Heart right ventricle (tissue), 16 donors: ENCODE measurements around the gene PPA2. TPM values are rescaled to one million over a fixed set of nuclear protein-coding genes. Genes with fewer than 3 reads are reported as not detected.

Experiments
- ATAC-seq, 8 donors: fragments of 200-7000 bp; cut with Tn5 transposase; one replicate each; pipeline ENCODE4 v1.9.1; 2020; ENCODE audit warnings: mild to moderate bottlenecking in 8 of 8, moderate library complexity in 8 of 8, moderate number of reproducible peaks in 1 of 8
- DNase-seq, 2 donors: peaks; one replicate each; pipeline ENCODE4 v3.0.0-alpha.2; 2020
- H3K27ac ChIP-seq, 10 donors: fragments of 200-600 bp; sonication (generic) in 2 of 10; one replicate each; pipeline versions ENCODE4 v1.5.0 to v1.8.0; 2020 to 2022; ENCODE audit warnings: mild to moderate bottlenecking in 3 of 10
- H3K27me3 ChIP-seq, 7 donors: fragments of 200-600 bp; one replicate each; pipeline ENCODE4 v1.8.0; 2021 to 2022; ENCODE audit warnings: mild to moderate bottlenecking in 2 of 7
- H3K36me3 ChIP-seq, 9 donors: fragments of 200-600 bp; sonication (generic) in 1 of 9; one replicate each; pipeline versions ENCODE4 v1.5.0 to v1.8.0; 2020 to 2022; ENCODE audit warnings: mild to moderate bottlenecking in 2 of 9
- H3K4me1 ChIP-seq, 9 donors: fragments of 200-600 bp; sonication (generic) in 1 of 9; one replicate each; pipeline versions ENCODE4 v1.5.0 to v1.8.0; 2020 to 2022; ENCODE audit warnings: mild to moderate bottlenecking in 4 of 9
- H3K4me3 ChIP-seq, 10 donors: fragments of 200-600 bp; sonication (generic) in 2 of 10; one replicate each; pipeline versions ENCODE4 v1.5.0 to v1.8.0; 2020 to 2022; ENCODE audit warnings: mild to moderate bottlenecking in 7 of 10, moderate library complexity in 2 of 10
- H3K9me3 ChIP-seq, 11 donors: fragments of 200-600 bp in 10 of 11; sonication (generic) in 2 of 11; one replicate each; pipeline versions ENCODE4 v1.5.0 to v1.8.0; 2013 to 2022; ENCODE audit warnings: mild to moderate bottlenecking in 2 of 11, control low read depth in 1 of 11, moderate library complexity in 1 of 11
- WGBS, 2 donors: extraction: QIAGEN DNeasy Blood & Tissue Kit; methylation state at CpG; one replicate each; pipeline ENCODE4 v1.1.7; 2013; ENCODE audit warnings: inconsistent platforms in 1 of 2; 5-methylcytosine and 5-hydroxymethylcytosine counted together
- intact Hi-C, 10 donors: fragments of 100-400 bp; cut with DNase I; formaldehyde crosslinking; loops; one replicate each; pipeline versions ENCODE4 v1.11.1 to v1.14.2; 2022
- polyA plus RNA-seq, 2 donors: library from polyadenylated mRNA; stranded (reverse); fragments of 200-250 nt; gene quantifications; one replicate each; pipeline ENCODE4 v1.2.3, GENCODE V29; 2013
- total RNA-seq, 10 donors: library from RNA; stranded (reverse); fragmentation: NEBNext Ultra II Directional in 3 of 10; extraction: Animal tissue kit (Norgen Biotek cat#: 25700) in 3 of 10; gene quantifications; one replicate each; pipeline versions ENCODE4 v1.2.1 to v1.2.4, GENCODE V29; 2021 to 2023
- TF ChIP-seq, protein P1 (sequence below), 9 donors: fragments of 200-600 bp; sonication (generic) in 2 of 9; IDR thresholded peaks; one replicate each; pipeline versions ENCODE4 v1.5.0 to v1.8.0; 2021 to 2022; ENCODE audit warnings: antibody characterized with exemption in 9 of 9, mild to moderate bottlenecking in 5 of 9, moderate library complexity in 1 of 9
- donor health status: Arrhythmogenic right ventricular cardiomyopathy.
- donor health status: ischemic (EF 13 %, LVEDD 7.1; RV severe dilation, severe dysfunction).
- donor health status: healthy with polysubstance abuse.
- donor health status: DM: no; HTN: yes; CAD: no.
- donor health status: DM: no; HTN: no; CAD: no.
- donor health status: ischemic (EF 25% LVEDD 6.9; RV normal size, moderate dysfunction).
- donor health status: ischemic (EF 25% LVEDD 5.7; RV mildly dilated, moderate dysfunction).
- donor health status: healthy.
- donor health status: DM: yes; HTN: yes; CAD: no.
- donor health status: Ischemic cardiomyopathy.
- donor health status: ischemic (EF 35%, LVEDD 5.7; RV mildly dilated, moderate dysfunction).
- donor health status: nonischemic (EF 11% LVEDD 7.7; RV severe dilation, severe dysfunction).
- donor health status: DM: yes; HTN: yes; CAD: no.
- donor health status: PGD.
- donor health status: ischemic (EF 29% LVEDD 5.4; RV normal size, mild dysfunction).
- donor health status: nonischemic (EF 23%, LVEDD 6.1; RV moderate dilation, normal function).

Gene PPA2
- total and polyA plus RNA-seq, 12 donors, result 55.2 to 105 (median 91.6) TPM

DNA sequence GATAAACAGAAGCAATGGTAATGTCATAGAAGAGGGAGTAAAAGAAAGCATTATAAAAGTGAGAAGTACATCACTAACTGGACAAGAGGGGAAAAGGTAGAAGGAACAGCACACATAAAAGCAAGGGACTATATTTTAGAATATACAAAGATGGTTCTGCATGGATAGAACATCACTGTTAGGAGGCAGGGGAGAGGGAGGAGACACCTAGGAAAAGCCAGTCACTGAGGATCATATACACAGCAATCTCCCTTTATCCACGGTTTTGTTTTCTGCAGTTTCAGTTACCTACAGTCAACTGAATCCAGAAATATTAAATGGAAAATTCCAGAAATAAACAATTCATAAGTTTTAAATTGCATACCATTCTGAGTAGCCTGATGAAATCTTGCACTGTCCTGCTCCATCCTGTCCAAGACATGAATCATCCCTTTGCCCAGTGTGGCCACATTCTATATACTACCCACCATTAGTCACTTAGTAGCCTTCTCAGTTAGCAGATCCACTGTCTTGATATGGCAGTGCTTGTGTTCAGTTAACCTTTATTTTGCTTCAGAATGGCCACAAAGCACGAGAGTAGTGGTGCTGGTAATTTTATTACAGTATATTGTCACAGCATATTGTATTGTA is 74.2 kb downstream of the PPA2 start:
- Histone ChIP-seq H3K27ac (no peak overlapping the region), H3K4me1 (no peaks in the 10 kb centered on the region), H3K27me3 (no peaks in the 10 kb centered on the region), H3K36me3 (peaks cover 0 to 87% (median 11%) of the 10 kb centered on the region in 9 donors), H3K9me3 (peaks cover 0 to 8% (median 5%) of the 10 kb centered on the region in 11 donors), H3K4me3 (no peak overlapping the region)
- intact Hi-C loops, result loop anchor here in 1 of 10 donors (10.0 kb wide), 1 partner anchor 55 kb away; no protein-coding TSS in a partner anchor
- ATAC-seq, result no peak
- no peak for DNase-seq
- TF ChIP-seq, protein P1, sequence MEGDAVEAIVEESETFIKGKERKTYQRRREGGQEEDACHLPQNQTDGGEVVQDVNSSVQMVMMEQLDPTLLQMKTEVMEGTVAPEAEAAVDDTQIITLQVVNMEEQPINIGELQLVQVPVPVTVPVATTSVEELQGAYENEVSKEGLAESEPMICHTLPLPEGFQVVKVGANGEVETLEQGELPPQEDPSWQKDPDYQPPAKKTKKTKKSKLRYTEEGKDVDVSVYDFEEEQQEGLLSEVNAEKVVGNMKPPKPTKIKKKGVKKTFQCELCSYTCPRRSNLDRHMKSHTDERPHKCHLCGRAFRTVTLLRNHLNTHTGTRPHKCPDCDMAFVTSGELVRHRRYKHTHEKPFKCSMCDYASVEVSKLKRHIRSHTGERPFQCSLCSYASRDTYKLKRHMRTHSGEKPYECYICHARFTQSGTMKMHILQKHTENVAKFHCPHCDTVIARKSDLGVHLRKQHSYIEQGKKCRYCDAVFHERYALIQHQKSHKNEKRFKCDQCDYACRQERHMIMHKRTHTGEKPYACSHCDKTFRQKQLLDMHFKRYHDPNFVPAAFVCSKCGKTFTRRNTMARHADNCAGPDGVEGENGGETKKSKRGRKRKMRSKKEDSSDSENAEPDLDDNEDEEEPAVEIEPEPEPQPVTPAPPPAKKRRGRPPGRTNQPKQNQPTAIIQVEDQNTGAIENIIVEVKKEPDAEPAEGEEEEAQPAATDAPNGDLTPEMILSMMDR (IDR thresholded peaks at IDR 0.05), result no peak
- 91 to 95% methylated on average over 2 of the region's 2 CpGs for WGBS, 2 donors

DNA sequence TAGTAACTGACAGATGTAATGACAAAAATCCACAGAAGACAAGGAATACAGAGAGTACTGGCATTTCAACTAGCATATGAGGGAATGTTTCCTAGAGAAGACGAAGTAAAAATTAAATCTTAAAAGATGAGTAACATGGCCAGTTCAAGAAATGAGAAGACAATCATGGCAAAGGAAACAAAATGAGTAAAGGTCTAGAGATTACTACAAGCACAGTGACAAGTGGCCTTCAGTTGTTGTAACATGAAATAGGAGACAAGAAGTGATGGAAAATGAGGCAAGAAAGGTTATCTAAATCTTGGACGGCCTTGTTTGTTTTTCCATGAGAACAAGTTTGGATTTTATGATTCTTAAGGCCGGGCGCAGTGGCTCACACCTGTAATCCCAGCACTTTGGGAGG is 81.0 kb downstream of the PPA2 start:
- Histone ChIP-seq H3K4me3 (no peak overlapping the region), H3K27ac (no peak overlapping the region), H3K36me3 (peaks cover 0 to 91% (median 7%) of the 10 kb centered on the region in 9 donors), H3K9me3 (no peaks in the 10 kb centered on the region), H3K27me3 (no peaks in the 10 kb centered on the region), H3K4me1 (no peaks in the 10 kb centered on the region)
- 72 to 81% methylated on average over 4 of the region's 4 CpGs for WGBS, 2 donors
- intact Hi-C loops, result loop anchor here in 1 of 10 donors (10.0 kb wide), 1 partner anchor 62 kb away; no protein-coding TSS in a partner anchor
- no peak for ATAC-seq
- DNase-seq, result no peak
- TF ChIP-seq, protein P1 (IDR thresholded peaks at IDR 0.05), result no peak

DNA sequence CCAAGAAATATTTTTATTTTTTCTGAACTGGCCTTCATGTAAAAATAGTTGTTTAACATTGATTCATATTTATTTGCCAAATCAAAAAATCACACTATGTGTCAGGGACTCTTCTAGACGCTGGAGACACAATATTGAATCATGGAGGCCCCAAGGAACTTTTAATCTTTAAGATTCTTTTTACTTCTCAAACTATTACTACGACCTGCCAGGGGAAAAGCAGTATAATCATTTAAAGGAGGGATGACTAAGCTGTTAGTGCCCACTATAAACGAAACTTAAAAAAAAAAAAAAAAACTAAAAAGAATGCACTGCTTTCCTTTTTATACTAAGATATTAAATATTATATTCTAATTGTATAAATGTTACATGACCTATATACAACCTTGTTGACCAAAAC is 84.7 kb downstream of the PPA2 start:
- no peak overlapping the region for H3K27ac ChIP-seq
- H3K4me3 ChIP-seq, result no peak overlapping the region
- ATAC-seq (no peak), DNase-seq (no peak)
- WGBS, 2 donors, result 85 to 89% methylated on average over 3 of the region's 3 CpGs
- peaks cover 0 to 86% (median 5%) of the 10 kb centered on the region in 9 donors for H3K36me3 ChIP-seq
- no peaks in the 10 kb centered on the region for H3K9me3 ChIP-seq
- H3K4me1 ChIP-seq, result peaks cover 0 to 13% (median 0%) of the 10 kb centered on the region in 9 donors
- H3K27me3 ChIP-seq, result no peaks in the 10 kb centered on the region
- intact Hi-C loops, result no loop called here
- TF ChIP-seq, protein P1 (IDR thresholded peaks at IDR 0.05), result no peak

DNA sequence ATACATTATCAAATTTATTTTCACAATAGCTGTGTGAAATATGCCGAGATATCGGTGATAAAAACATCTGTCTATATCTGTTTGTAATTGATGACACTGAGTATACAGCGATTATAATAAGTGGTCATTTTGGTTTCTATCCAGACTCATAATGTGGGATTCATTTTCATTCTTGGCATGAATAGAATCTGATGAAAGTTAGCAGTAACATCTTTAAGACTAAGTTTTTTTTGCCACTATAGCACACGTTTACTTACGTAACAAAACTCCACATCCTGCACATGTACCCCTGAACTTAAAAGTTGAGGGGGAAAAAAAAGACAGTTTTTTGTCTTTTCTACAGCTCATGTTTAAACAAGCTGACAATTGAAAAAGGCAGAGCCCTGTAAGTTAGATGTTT is 86.4 kb downstream of the PPA2 start:
- Histone ChIP-seq H3K36me3 (peaks cover 0 to 86% (median 5%) of the 10 kb centered on the region in 9 donors), H3K27me3 (no peaks in the 10 kb centered on the region), H3K27ac (no peak overlapping the region), H3K4me3 (no peak overlapping the region), H3K4me1 (peaks cover 0 to 13% (median 0%) of the 10 kb centered on the region in 9 donors), H3K9me3 (no peaks in the 10 kb centered on the region)
- intact Hi-C loops, result no loop called here
- TF ChIP-seq, protein P1 (IDR thresholded peaks at IDR 0.05), result no peak
- ATAC-seq (no peak), DNase-seq (no peak)
- WGBS, 2 donors, result 79 to 84% methylated on average over 5 of the region's 5 CpGs
